H9 (cell line): Measurements from ENCODE around the gene MORC4. TPM values are rescaled to one million over a fixed set of nuclear protein-coding genes. Genes with fewer than 3 reads are reported as not detected.

Experiments
- DNase-seq: peaks from one replicate; pipeline ENCODE4 v3.0.0-alpha.2; 2017
- H2AFZ ChIP-seq: one replicate; pipeline ENCODE4 v1.6.1; 2013; ENCODE audit warnings: mild to moderate bottlenecking, low read length, control low read depth, moderate library complexity
- H2AK5ac ChIP-seq: 2 replicates; pipeline ENCODE4 v1.6.1; 2013; ENCODE audit warnings: low read length, control low read depth, mixed read lengths; ENCODE audit not compliant: insufficient read length
- H2BK120ac ChIP-seq: one replicate; pipeline ENCODE4 v1.6.1; 2013; ENCODE audit warnings: low read depth, mild to moderate bottlenecking, low read length, control low read depth, inconsistent platforms; ENCODE audit not compliant: poor library complexity, severe bottlenecking
- H2BK12ac ChIP-seq: 2 replicates; pipeline ENCODE4 v1.6.1; 2013; ENCODE audit warnings: low read length, control low read depth, mixed read lengths, low read depth; ENCODE audit not compliant: insufficient read length
- H2BK15ac ChIP-seq: 2 replicates; pipeline ENCODE4 v1.6.1; 2013; ENCODE audit warnings: low read depth, low read length, control low read depth
- H2BK20ac ChIP-seq: one replicate; pipeline ENCODE4 v1.6.1; 2013; ENCODE audit warnings: low read depth, mild to moderate bottlenecking, low read length, control low read depth, inconsistent platforms; ENCODE audit not compliant: poor library complexity, severe bottlenecking
- H2BK5ac ChIP-seq: 2 replicates; pipeline ENCODE4 v1.6.1; 2013; ENCODE audit warnings: low read length, control low read depth, mixed read lengths; ENCODE audit not compliant: insufficient read length
- H3K14ac ChIP-seq: 2 replicates; pipeline ENCODE4 v1.6.1; 2013; ENCODE audit warnings: low read length, control low read depth; ENCODE audit not compliant: insufficient read depth
- H3K18ac ChIP-seq: 2 replicates; pipeline ENCODE4 v1.6.1; 2013; ENCODE audit warnings: low read depth, mild to moderate bottlenecking, mixed read lengths, low read length, control low read depth; ENCODE audit not compliant: insufficient read length
- H3K23ac ChIP-seq: 2 replicates; pipeline ENCODE4 v1.6.1; 2013; ENCODE audit warnings: low read length, control low read depth, mixed read lengths, low read depth; ENCODE audit not compliant: insufficient read length
- H3K23me2 ChIP-seq: 2 replicates; pipeline ENCODE4 v1.6.1; 2013; ENCODE audit warnings: low read depth, mild to moderate bottlenecking, mixed read lengths, low read length, control low read depth; ENCODE audit not compliant: insufficient read length, poor library complexity, severe bottlenecking
- H3K27ac ChIP-seq: 2 replicates; pipeline ENCODE4 v1.5.1; 2013; ENCODE audit warnings: low read length, control low read depth, mixed read lengths, low read depth; ENCODE audit not compliant: insufficient read length
- H3K27me3 ChIP-seq: 2 replicates; pipeline ENCODE4 v1.6.1; 2013; ENCODE audit warnings: low read length, control low read depth, inconsistent platforms; ENCODE audit not compliant: insufficient read depth
- H3K4ac ChIP-seq: 2 replicates; pipeline ENCODE4 v1.6.1; 2013; ENCODE audit warnings: low read depth, mild to moderate bottlenecking, control low read depth, inconsistent platforms, low read length, moderate library complexity
- H3K4me1 ChIP-seq: 2 replicates; pipeline ENCODE4 v1.6.1; 2013; ENCODE audit warnings: low read length, control low read depth, inconsistent platforms; ENCODE audit not compliant: insufficient read depth
- H3K4me2 ChIP-seq: 2 replicates; pipeline ENCODE4 v1.6.1; 2013; ENCODE audit warnings: low read length, control low read depth, mixed read lengths; ENCODE audit not compliant: insufficient read length, insufficient read depth
- H3K56ac ChIP-seq: 2 replicates; pipeline ENCODE4 v1.6.1; 2013; ENCODE audit warnings: low read depth, mild to moderate bottlenecking, mixed read lengths, low read length, control low read depth; ENCODE audit not compliant: insufficient read length
- H3K79me1 ChIP-seq: 2 replicates; pipeline ENCODE4 v1.6.1; 2013; ENCODE audit warnings: low read depth, mild to moderate bottlenecking, moderate library complexity, low read length, control low read depth, inconsistent platforms; ENCODE audit not compliant: insufficient read depth, poor library complexity, severe bottlenecking
- H3K79me2 ChIP-seq: 2 replicates; pipeline ENCODE4 v1.6.1; 2013; ENCODE audit warnings: low read length, control low read depth, inconsistent platforms; ENCODE audit not compliant: insufficient read depth
- H3K9ac ChIP-seq: 2 replicates; pipeline ENCODE4 v1.6.1; 2013; ENCODE audit warnings: low read length, control low read depth, mixed read lengths; ENCODE audit not compliant: insufficient read length; ENCODE audit errors: extremely low read depth
- H3K9me3 ChIP-seq: one replicate; pipeline ENCODE4 v1.6.1; 2013; ENCODE audit warnings: low read depth, low read length, inconsistent platforms; ENCODE audit not compliant: control insufficient read depth
- H3T11ph ChIP-seq: one replicate; pipeline ENCODE4 v1.6.1; 2013; ENCODE audit warnings: mild to moderate bottlenecking, low read length, control low read depth, inconsistent platforms
- H4K20me1 ChIP-seq: one replicate; pipeline ENCODE4 v1.6.1; 2013; ENCODE audit not compliant: control insufficient read depth, insufficient read length, insufficient read depth
- H4K5ac ChIP-seq: 2 replicates; pipeline ENCODE4 v1.6.1; 2013; ENCODE audit warnings: low read depth, mild to moderate bottlenecking, mixed read lengths, low read length, control low read depth; ENCODE audit not compliant: insufficient read length
- H4K8ac ChIP-seq: replicated peaks from 2 replicates; pipeline ENCODE4 v1.6.1; 2013; ENCODE audit warnings: low read length, control low read depth, mixed read lengths, low read depth; ENCODE audit not compliant: insufficient read length
- H4K91ac ChIP-seq: 2 replicates; pipeline ENCODE4 v1.6.1; 2013; ENCODE audit warnings: low read depth, mild to moderate bottlenecking, moderate library complexity, mixed read lengths, low read length, control low read depth; ENCODE audit not compliant: insufficient read length
- H3K27ac Mint-ChIP-seq, 3 experiments: 2 replicates in 2 of 3; 3 replicates in 1 of 3; pipeline ENCODE4 v1.8.0; 2020 to 2021; ENCODE audit warnings: mixed read lengths in 3 of 3, mild to moderate bottlenecking in 1 of 3, moderate library complexity in 1 of 3
- H3K27me3 Mint-ChIP-seq: 2 replicates; pipeline ENCODE4 v1.8.0; 2021; ENCODE audit warnings: low read depth, mild to moderate bottlenecking, moderate library complexity, mixed read lengths
- H3K36me3 Mint-ChIP-seq, 3 experiments: 2 replicates in 2 of 3; 3 replicates in 1 of 3; pipeline ENCODE4 v1.8.0; 2020 to 2021; ENCODE audit warnings: low read depth in 3 of 3, mixed read lengths in 3 of 3; ENCODE audit not compliant: insufficient read depth in 1 of 3
- H3K4me1 Mint-ChIP-seq, 2 experiments: 2 replicates each; pipeline ENCODE4 v1.8.0; 2020; ENCODE audit warnings: mixed read lengths in 2 of 2
- H3K4me3 Mint-ChIP-seq, 2 experiments: 2 replicates in 1 of 2; 3 replicates in 1 of 2; pipeline ENCODE4 v1.8.0; 2020 to 2021; ENCODE audit warnings: mild to moderate bottlenecking in 2 of 2, mixed read lengths in 2 of 2, moderate library complexity in 1 of 2
- H3K9me3 Mint-ChIP-seq, 2 experiments: 2 replicates in 1 of 2; 3 replicates in 1 of 2; pipeline ENCODE4 v1.8.0; 2020; ENCODE audit warnings: mild to moderate bottlenecking in 2 of 2, mixed read lengths in 2 of 2, moderate library complexity in 1 of 2
- CTCF ChIP-seq: fragments of 200-600 bp; sonication (generic); conservative IDR thresholded peaks from 3 replicates; pipeline ENCODE4 v1.8.0; 2021; ENCODE audit warnings: antibody characterized with exemption, mild to moderate bottlenecking
- WGBS: extraction: QIAGEN DNeasy Blood & Tissue Kit; methylation state at CpG from one replicate; pipeline ENCODE4 v1.1.7; 2013; ENCODE audit warnings: missing lambda C conversion rate, low lambda C conversion rate, mixed read lengths; ENCODE audit not compliant: insufficient read length; ENCODE audit errors: extremely low coverage; 5-methylcytosine and 5-hydroxymethylcytosine counted together
- total RNA-seq: library from RNA; stranded (reverse); gene quantifications from 2 replicates; pipeline ENCODE4 v1.2.1, GENCODE V29; 2021

Gene MORC4
- total RNA-seq, 1 experiment from 2014 or later: 4.3 TPM

DNA sequence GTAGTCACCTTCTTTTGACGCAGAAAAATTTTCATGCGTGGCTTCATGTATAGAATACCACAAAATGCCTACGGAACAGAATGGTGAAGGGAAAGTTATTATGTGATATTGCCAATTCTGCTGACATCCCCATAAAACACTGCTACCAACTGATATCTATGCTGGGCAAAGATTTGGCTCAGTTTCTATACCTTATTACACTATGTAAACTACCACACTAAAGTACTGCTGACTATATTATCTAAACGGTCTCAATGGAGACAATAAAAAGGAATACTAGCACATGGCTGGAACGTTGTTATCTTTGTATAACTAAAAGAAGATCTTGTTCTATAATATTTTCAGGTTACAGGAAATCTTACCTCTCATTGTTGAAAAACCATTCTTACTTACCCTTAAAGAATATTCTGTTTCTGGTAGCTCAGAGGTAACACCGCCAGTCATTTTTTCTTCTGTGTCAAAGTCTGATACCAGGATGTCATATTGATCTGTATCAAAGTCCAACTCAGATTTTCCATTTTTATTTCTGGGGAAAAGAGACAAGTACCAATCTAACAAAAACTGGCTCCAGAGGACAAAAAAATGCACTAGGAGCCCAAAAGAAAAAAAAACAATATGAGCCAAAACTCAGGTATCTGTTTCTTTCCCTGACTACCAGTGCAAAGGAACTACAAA is 18.9 kb downstream of the MORC4 start:
- Histone ChIP-seq H2BK12ac (no peak overlapping the region), H3K14ac (no peak overlapping the region), H3K4me2 (no peak overlapping the region), H3K56ac (no peak overlapping the region), H3K4ac (no peak overlapping the region), H3K27ac (no peak overlapping the region), H3K79me2 (no peaks in the 10 kb centered on the region), H2AK5ac (no peak overlapping the region), H3K27me3 (no peaks in the 10 kb centered on the region), H3K18ac (no peak overlapping the region), H3K4me1 (no peaks in the 10 kb centered on the region), H2BK5ac (no peak overlapping the region), H2AFZ (no peak overlapping the region), H3K79me1 (no peaks in the 10 kb centered on the region), H3T11ph (no peak overlapping the region), H4K91ac (no peak overlapping the region), H2BK15ac (no peak overlapping the region), H3K9me3 (no peaks in the 10 kb centered on the region), H4K20me1 (no peaks in the 10 kb centered on the region), H3K23ac (no peak overlapping the region), H3K9ac (no peak overlapping the region), H4K5ac (no peak overlapping the region), H3K23me2 (no peaks in the 10 kb centered on the region), H2BK20ac (no peak overlapping the region), H2BK120ac (no peak overlapping the region), H4K8ac (no peak overlapping the region)
- TF ChIP-seq CTCF: no peak
- no peak overlapping the region for H3K4me3 Mint-ChIP-seq
- peaks cover 0 to 6% (median 0%) of the 10 kb centered on the region in 3 experiments; a peak in 3 of 7 replicates for H3K36me3 Mint-ChIP-seq
- no peak overlapping the region for H3K27ac Mint-ChIP-seq
- peaks cover 0 to 21% of the 10 kb centered on the region in 2 experiments; a peak in 2 of 5 replicates for H3K9me3 Mint-ChIP-seq
- no CpG with 5 or more reads among the region's 6 CpGs for WGBS
- DNase-seq: no peak
- no peaks in the 10 kb centered on the region for H3K27me3 Mint-ChIP-seq
- H3K4me1 Mint-ChIP-seq: no peaks in the 10 kb centered on the region
